SU-DHL-6 (cell line): ENCODE data around the gene CYB5B.

ENCODE experiments used
- EZH2phosphoT487 ChIP-seq: fragments of 200-600 bp; sonication (generic), shearing (Covaris generic); conservative IDR thresholded peaks from 2 replicates; pipeline ENCODE4 v1.6.1; 2018; ENCODE audit warnings: mild to moderate bottlenecking, antibody characterized with exemption, low read length, moderate library complexity, mixed read lengths
- TF ChIP-seq, protein P1 (sequence below): fragments of 200-600 bp; sonication (generic); IDR thresholded peaks from one replicate; pipeline ENCODE4 v1.5.1; 2017; ENCODE audit warnings: antibody characterized with exemption, mild to moderate bottlenecking, low read length, moderate library complexity; ENCODE audit not compliant: insufficient read depth, poor library complexity, severe bottlenecking

DNA sequence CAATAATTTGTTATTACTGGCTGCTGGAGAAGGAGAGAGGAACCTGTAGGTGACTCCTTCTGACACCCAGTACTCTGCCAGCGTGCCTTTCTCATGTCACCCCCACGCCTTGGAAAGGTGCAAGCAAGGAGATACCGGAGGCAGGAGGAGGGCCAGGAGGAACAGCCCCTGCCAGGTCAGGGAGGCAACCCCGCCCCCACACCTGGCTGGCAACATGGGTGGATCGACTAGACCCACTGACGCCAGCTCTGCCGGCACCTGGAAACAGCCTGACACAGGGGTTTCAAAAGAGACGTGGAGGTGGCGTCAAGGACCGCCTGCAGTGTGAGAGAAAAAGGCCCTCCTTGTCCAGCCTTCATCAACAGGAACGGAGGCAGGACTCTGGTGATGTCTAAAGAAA, 62.3 kb downstream of the CYB5B start:
- TF ChIP-seq, protein P1, sequence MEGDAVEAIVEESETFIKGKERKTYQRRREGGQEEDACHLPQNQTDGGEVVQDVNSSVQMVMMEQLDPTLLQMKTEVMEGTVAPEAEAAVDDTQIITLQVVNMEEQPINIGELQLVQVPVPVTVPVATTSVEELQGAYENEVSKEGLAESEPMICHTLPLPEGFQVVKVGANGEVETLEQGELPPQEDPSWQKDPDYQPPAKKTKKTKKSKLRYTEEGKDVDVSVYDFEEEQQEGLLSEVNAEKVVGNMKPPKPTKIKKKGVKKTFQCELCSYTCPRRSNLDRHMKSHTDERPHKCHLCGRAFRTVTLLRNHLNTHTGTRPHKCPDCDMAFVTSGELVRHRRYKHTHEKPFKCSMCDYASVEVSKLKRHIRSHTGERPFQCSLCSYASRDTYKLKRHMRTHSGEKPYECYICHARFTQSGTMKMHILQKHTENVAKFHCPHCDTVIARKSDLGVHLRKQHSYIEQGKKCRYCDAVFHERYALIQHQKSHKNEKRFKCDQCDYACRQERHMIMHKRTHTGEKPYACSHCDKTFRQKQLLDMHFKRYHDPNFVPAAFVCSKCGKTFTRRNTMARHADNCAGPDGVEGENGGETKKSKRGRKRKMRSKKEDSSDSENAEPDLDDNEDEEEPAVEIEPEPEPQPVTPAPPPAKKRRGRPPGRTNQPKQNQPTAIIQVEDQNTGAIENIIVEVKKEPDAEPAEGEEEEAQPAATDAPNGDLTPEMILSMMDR: no peak
- TF ChIP-seq EZH2phosphoT487: no peak
